HepG2 (cell line): ENCODE data around the gene ZNF584. TPM values are rescaled to one million over a fixed set of nuclear protein-coding genes. Genes with fewer than 3 reads are reported as not detected.

Source experiments
- ESRRA ChIP-seq: sonication (generic); formaldehyde crosslinking; IDR thresholded peaks from 2 replicates; pipeline ENCODE4 v1.5.1; 2020; ENCODE audit warnings: mild to moderate bottlenecking, low read depth, missing genetic modification reagents
- GPN1 ChIP-seq: sonication (generic); formaldehyde crosslinking; IDR thresholded peaks from 2 replicates; pipeline ENCODE4 v1.5.1; 2020; ENCODE audit warnings: missing genetic modification reagents, borderline replicate concordance
- KDM5A ChIP-seq: fragments of 200-600 bp; sonication (generic); IDR thresholded peaks from 2 replicates; pipeline ENCODE4 v1.7.0; 2018; ENCODE audit warnings: antibody characterized with exemption, mild to moderate bottlenecking, low read length, borderline replicate concordance
- MBNL3 ChIP-seq: fragments of 250-450 bp; sonication (Bioruptor Pico); conservative IDR thresholded peaks from 2 replicates; pipeline ENCODE4 v1.8.0; 2022; ENCODE audit warnings: mild to moderate bottlenecking, inconsistent platforms
- NAIF1 ChIP-seq: sonication (generic); formaldehyde crosslinking; IDR thresholded peaks from 2 replicates; pipeline ENCODE4 v1.5.0; 2020; ENCODE audit warnings: mild to moderate bottlenecking, missing genetic modification reagents, borderline replicate concordance
- NR2F6 ChIP-seq, 2 experiments: IDR thresholded peaks; 2 replicates each; pipeline ENCODE4 v1.6.1; 2016; ENCODE audit warnings: antibody characterized with exemption in 1 of 2, mild to moderate bottlenecking in 1 of 2
- PHB2 ChIP-seq: fragments of 450-650 bp; IDR thresholded peaks from 2 replicates; pipeline ENCODE4 v1.6.1; 2018; ENCODE audit not compliant: partially characterized antibody
- RBAK ChIP-seq: sonication (generic); formaldehyde crosslinking; IDR thresholded peaks from 2 replicates; pipeline ENCODE4 v1.5.1; 2020; ENCODE audit warnings: mild to moderate bottlenecking, missing genetic modification reagents
- SMAD9 ChIP-seq: sonication (generic); formaldehyde crosslinking; IDR thresholded peaks from 2 replicates; pipeline ENCODE4 v1.5.1; 2020; ENCODE audit warnings: mild to moderate bottlenecking, missing genetic modification reagents
- ZEB1 ChIP-seq: IDR thresholded peaks from 2 replicates; pipeline ENCODE4 v1.6.1; 2012; ENCODE audit warnings: mild to moderate bottlenecking, low read depth, inconsistent platforms; ENCODE audit not compliant: insufficient replicate concordance
- ZNF652 ChIP-seq: IDR thresholded peaks from 2 replicates; pipeline ENCODE4 v1.6.1; 2016; ENCODE audit warnings: low read depth, borderline replicate concordance
- polyA plus RNA-seq, 8 experiments: library from polyadenylated mRNA; depleted of rRNA in 3 of 8; stranded (reverse) in 7 of 8; unstranded in 1 of 8; fragments of >200 nt; fragmentation: Illumina TruSeq in 4 of 8; extraction: Trizol in 4 of 8; gene quantifications; 2 replicates each; pipeline versions ENCODE4 v1.2.1 to v1.2.3, GENCODE V29; 2011 to 2016; ENCODE audit warnings: low read depth in 4 of 8, missing spikeins in 1 of 8, mixed read lengths in 1 of 8; ENCODE audit not compliant: insufficient read depth in 1 of 8
- total RNA-seq, 5 experiments: library from RNA; depleted of rRNA; stranded (reverse); fragments of >200 nt; fragmentation: Illumina TruSeq; extraction: Trizol; gene quantifications; 2 replicates each; pipeline ENCODE4 v1.2.3, GENCODE V29; 2016; ENCODE audit warnings: low read depth in 1 of 5
- TF ChIP-seq, protein P1 (sequence below): sonication (generic); formaldehyde crosslinking; IDR thresholded peaks from 2 replicates; pipeline ENCODE4 v1.4.0; 2020; ENCODE audit warnings: missing genetic modification reagents, mild to moderate bottlenecking, borderline replicate concordance
- TF ChIP-seq, protein P2 (sequence below): sonication (generic); formaldehyde crosslinking; IDR thresholded peaks from 2 replicates; pipeline ENCODE4 v1.5.0; 2020; ENCODE audit warnings: mild to moderate bottlenecking, missing genetic modification reagents, moderate library complexity
- TF ChIP-seq, protein P3 (sequence below): sonication (generic); formaldehyde crosslinking; IDR thresholded peaks from 2 replicates; pipeline ENCODE4 v1.4.0; 2020; ENCODE audit warnings: mild to moderate bottlenecking, missing genetic modification reagents
- TF ChIP-seq, protein P4 (sequence below), 2 experiments: sonication (generic) in 1 of 2; formaldehyde crosslinking in 1 of 2; IDR thresholded peaks; 2 replicates each; pipeline versions ENCODE4 v1.5.1 to v1.6.1; 2011 to 2020; ENCODE audit warnings: borderline replicate concordance in 1 of 2, low read depth in 1 of 2, low read length in 1 of 2, mild to moderate bottlenecking in 1 of 2, missing genetic modification reagents in 1 of 2, moderate library complexity in 1 of 2
- TF ChIP-seq, protein P5 (sequence below): sonication (generic); formaldehyde crosslinking; IDR thresholded peaks from 2 replicates; pipeline ENCODE4 v1.5.0; 2020; ENCODE audit warnings: missing genetic modification reagents

The ZNF584 gene
- total and polyA plus RNA-seq, 2 of the 13 experiments (the other 11 are each of a cell fraction or from before 2014, with no cell fraction given): 2.4 to 7.0 TPM

DNA sequence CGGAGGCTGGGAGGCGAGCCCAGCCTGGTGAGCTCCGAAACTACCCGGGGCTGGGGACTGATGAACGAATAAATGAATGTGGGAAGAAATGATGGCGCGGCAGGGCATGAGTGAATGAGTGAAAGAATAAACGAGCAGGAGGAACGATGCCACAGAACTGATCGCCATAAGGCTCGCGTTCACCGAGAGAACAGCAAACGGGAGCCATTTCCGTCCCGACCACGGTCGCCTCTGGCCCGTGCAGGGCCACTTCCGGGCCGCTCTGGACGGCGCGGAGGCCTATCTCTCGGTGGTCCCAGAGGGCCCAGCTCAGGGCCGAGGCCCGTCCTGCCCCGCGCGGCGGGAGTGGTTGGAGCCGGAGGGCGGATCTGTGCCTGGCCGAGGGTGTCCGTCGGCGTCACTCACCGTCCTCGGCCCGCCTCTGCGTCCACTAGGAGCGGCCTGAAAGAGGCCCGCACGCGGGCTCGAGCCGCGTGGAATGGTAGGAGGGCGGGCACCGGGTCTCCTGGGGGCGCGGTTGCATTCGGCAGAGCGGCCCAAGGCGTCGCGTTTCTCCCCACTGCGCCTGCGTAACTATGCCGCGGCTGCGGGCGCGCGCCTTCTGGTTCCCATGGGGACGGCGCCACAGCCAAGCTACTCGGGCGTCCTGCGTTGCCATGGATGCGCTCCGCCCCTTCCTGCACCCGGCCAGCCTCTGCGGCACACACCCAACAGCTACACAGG is 46.0 kb upstream of the ZNF584 start, which contains the start of gene ZNF497 (continued):
- TF ChIP-seq, protein P1, sequence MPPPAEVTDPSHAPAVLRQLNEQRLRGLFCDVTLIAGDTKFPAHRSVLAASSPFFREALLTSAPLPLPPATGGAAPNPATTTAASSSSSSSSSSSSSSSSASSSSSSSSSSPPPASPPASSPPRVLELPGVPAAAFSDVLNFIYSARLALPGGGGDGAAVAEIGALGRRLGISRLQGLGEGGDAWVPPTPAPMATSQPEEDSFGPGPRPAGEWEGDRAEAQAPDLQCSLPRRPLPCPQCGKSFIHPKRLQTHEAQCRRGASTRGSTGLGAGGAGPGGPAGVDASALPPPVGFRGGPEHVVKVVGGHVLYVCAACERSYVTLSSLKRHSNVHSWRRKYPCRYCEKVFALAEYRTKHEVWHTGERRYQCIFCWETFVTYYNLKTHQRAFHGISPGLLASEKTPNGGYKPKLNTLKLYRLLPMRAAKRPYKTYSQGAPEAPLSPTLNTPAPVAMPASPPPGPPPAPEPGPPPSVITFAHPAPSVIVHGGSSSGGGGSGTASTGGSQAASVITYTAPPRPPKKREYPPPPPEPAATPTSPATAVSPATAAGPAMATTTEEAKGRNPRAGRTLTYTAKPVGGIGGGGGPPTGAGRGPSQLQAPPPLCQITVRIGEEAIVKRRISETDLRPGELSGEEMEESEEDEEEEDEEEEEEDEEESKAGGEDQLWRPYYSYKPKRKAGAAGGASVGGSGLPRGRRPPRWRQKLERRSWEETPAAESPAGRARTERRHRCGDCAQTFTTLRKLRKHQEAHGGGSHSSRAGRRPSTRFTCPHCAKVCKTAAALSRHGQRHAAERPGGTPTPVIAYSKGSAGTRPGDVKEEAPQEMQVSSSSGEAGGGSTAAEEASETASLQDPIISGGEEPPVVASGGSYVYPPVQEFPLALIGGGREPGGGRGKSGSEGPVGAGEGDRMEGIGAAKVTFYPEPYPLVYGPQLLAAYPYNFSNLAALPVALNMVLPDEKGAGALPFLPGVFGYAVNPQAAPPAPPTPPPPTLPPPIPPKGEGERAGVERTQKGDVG (CRISPR knock-in tag): no peak
- TF ChIP-seq, protein P2, sequence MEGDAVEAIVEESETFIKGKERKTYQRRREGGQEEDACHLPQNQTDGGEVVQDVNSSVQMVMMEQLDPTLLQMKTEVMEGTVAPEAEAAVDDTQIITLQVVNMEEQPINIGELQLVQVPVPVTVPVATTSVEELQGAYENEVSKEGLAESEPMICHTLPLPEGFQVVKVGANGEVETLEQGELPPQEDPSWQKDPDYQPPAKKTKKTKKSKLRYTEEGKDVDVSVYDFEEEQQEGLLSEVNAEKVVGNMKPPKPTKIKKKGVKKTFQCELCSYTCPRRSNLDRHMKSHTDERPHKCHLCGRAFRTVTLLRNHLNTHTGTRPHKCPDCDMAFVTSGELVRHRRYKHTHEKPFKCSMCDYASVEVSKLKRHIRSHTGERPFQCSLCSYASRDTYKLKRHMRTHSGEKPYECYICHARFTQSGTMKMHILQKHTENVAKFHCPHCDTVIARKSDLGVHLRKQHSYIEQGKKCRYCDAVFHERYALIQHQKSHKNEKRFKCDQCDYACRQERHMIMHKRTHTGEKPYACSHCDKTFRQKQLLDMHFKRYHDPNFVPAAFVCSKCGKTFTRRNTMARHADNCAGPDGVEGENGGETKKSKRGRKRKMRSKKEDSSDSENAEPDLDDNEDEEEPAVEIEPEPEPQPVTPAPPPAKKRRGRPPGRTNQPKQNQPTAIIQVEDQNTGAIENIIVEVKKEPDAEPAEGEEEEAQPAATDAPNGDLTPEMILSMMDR: peak; percentile 54
- TF ChIP-seq KDM5A: peak; percentile 86
- TF ChIP-seq NR2F6 (IDR thresholded peaks at IDR 0.05): no peak
- no peak; the same call in 1 of the 2 replicates for TF ChIP-seq NR2F6 (CRISPR knock-in tag; IDR thresholded peaks at IDR 0.05)
- TF ChIP-seq, protein P3, sequence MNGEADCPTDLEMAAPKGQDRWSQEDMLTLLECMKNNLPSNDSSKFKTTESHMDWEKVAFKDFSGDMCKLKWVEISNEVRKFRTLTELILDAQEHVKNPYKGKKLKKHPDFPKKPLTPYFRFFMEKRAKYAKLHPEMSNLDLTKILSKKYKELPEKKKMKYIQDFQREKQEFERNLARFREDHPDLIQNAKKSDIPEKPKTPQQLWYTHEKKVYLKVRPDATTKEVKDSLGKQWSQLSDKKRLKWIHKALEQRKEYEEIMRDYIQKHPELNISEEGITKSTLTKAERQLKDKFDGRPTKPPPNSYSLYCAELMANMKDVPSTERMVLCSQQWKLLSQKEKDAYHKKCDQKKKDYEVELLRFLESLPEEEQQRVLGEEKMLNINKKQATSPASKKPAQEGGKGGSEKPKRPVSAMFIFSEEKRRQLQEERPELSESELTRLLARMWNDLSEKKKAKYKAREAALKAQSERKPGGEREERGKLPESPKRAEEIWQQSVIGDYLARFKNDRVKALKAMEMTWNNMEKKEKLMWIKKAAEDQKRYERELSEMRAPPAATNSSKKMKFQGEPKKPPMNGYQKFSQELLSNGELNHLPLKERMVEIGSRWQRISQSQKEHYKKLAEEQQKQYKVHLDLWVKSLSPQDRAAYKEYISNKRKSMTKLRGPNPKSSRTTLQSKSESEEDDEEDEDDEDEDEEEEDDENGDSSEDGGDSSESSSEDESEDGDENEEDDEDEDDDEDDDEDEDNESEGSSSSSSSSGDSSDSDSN (CRISPR knock-in tag): peak; percentile 91
- TF ChIP-seq GPN1: no peak
- TF ChIP-seq MBNL3 (CRISPR knock-in tag): no peak
- TF ChIP-seq, protein P4, sequence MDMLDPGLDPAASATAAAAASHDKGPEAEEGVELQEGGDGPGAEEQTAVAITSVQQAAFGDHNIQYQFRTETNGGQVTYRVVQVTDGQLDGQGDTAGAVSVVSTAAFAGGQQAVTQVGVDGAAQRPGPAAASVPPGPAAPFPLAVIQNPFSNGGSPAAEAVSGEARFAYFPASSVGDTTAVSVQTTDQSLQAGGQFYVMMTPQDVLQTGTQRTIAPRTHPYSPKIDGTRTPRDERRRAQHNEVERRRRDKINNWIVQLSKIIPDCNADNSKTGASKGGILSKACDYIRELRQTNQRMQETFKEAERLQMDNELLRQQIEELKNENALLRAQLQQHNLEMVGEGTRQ (IDR thresholded peaks at IDR 0.05; ENCODE audit: low read depth, low read length): no peak
- TF ChIP-seq, protein P4 (CRISPR knock-in tag; IDR thresholded peaks at IDR 0.05; ENCODE audit: borderline replicate concordance): no peak
- TF ChIP-seq NAIF1: peak; percentile 63; the same call in 1 of the 2 replicates
- no peak for TF ChIP-seq PHB2
- no peak for TF ChIP-seq SMAD9
- peak; percentile 26; the same call in 1 of the 2 replicates for TF ChIP-seq ESRRA (CRISPR knock-in tag)
- TF ChIP-seq RBAK (CRISPR knock-in tag): peak; percentile 52; the same call in 1 of the 2 replicates
- TF ChIP-seq ZEB1: no peak
- TF ChIP-seq, protein P5, sequence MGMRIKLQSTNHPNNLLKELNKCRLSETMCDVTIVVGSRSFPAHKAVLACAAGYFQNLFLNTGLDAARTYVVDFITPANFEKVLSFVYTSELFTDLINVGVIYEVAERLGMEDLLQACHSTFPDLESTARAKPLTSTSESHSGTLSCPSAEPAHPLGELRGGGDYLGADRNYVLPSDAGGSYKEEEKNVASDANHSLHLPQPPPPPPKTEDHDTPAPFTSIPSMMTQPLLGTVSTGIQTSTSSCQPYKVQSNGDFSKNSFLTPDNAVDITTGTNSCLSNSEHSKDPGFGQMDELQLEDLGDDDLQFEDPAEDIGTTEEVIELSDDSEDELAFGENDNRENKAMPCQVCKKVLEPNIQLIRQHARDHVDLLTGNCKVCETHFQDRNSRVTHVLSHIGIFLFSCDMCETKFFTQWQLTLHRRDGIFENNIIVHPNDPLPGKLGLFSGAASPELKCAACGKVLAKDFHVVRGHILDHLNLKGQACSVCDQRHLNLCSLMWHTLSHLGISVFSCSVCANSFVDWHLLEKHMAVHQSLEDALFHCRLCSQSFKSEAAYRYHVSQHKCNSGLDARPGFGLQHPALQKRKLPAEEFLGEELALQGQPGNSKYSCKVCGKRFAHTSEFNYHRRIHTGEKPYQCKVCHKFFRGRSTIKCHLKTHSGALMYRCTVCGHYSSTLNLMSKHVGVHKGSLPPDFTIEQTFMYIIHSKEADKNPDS (CRISPR knock-in tag): no peak
- no peak for TF ChIP-seq ZNF652 (CRISPR knock-in tag)
